IPS-11a (cell line): ENCODE measurements around the gene ANKRD13A.
"Not testable (repeated sequence)": the region's sequence is repeated elsewhere in the genome, so short reads cannot be mapped to it uniquely, and the experiment has no call there.

Experiments
- H3K4me3 ChIP-seq: one replicate; pipeline ENCODE4 v1.5.1; 2013; ENCODE audit warnings: low read depth, low read length, control low read depth

Gene ANKRD13A

DNA sequence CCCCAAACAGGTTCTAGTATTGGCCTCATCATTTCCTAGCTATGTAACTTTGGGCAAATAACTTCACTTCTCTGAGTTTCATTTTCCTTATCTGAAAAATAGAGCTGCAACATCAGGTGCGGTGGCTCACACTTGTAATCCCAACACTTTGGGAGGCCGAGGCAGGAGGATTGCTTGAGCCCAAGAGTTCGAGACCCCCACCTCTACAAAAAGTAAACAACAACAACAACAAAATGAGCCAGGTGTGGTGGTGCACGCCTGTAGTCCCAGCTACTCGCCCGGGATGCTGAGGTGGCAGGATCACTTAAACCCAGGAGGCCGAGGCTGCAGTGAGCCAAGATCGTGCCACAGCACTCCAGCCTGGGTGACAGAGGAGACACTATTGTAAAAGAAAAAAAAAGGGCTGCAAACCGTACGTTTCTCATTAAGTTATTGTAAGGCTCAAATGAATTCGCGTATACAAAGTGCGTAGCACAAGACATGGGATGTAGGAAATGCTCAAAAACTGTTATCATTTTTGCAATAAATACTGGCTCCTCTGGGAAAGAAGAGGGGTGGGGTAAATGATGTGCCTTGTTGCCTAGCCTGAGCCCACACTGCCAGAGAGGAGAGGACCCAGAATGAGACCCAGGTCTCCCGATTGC is 48.2 kb downstream of the ANKRD13A start:
- peak overlapping the region; percentile 86 for H3K4me3 ChIP-seq

DNA sequence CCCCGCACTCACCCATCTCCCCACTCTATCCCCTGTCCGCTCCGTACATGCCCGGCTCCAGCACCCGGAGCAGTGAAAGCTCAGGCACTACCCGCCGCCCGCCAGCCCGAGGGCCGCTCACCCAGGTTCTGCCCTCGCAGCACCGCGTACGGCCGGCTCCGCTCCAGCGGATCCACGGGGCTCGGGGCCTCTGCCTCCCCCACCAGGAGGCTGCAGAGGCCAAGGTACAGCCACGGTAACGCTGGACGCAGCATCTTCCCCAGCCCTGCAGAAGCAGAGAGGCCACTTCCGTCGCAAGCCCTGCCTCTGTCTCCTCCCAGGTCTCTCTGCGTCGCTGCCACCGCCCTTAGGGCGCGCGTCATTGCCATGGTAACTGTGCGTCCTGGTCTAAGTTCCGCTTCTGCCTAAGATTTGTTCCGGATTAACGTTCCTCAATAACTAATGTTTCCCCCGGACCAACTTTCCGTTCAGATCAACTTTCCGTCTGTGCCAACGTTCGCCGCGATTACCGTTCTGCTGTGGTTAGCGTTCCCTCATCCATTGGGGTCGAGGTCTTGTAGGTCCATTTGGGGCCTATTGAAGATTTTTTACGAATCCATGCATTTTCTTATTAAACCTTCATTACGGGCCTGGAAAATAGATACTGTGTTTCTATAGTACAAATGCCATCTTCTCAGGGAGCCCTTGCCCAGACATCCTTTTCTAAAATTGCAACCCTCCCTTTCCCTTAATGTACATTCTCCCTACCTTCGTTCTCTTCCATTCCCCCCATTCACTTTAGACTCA is 49.2 kb downstream of the ANKRD13A start, which contains the start of gene C12orf76:
Gene C12orf76, minus strand, starts transcription at position 281 of the 786 bp plus-strand sequence. Its CDS starts 27 bp downstream, at position 254.
- H3K4me3 ChIP-seq, result peak within 1 kb of the TSS; percentile 86

DNA sequence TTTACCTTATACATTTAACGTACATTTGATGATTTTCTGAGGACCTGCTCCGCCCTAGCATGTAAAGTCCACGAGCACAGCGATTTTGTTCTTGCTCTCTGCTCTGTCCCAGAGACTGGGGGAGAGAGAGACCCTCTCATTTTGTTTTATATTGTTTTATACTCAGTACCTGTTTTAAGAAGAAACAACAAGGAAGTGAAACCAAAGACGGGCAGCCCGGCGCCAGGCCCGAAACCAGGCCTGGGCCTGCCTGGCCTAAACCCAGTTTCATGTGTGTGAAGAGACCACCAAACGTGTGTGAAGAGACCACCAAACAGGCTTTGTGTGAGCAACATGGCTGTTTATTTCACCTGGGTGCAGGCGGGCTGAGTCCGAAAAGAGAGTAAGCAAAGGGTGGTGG is 49.8 kb downstream of the ANKRD13A start:
- H3K4me3 ChIP-seq, result peak overlapping the region; percentile 86

DNA sequence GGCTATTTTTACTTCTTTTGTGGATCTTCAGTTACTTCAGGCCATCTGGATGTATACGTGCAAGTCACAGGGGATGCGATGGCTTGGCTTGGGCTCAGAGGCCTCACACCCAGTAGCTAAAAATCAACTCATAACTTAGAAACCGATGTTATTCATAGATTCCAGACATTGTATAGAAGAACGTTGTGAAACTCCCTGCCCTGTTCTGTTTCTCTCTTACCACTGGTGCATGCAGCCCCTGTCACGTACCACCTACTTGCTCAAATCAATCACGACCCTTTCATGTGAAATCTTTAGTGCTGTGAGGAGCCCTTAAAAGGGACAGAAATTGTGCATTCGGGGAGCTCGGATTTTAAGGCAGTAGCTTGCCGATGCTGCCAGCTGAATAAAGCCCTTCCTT is 50.4 kb downstream of the ANKRD13A start:
- not testable (repeated sequence) for H3K4me3 ChIP-seq

DNA sequence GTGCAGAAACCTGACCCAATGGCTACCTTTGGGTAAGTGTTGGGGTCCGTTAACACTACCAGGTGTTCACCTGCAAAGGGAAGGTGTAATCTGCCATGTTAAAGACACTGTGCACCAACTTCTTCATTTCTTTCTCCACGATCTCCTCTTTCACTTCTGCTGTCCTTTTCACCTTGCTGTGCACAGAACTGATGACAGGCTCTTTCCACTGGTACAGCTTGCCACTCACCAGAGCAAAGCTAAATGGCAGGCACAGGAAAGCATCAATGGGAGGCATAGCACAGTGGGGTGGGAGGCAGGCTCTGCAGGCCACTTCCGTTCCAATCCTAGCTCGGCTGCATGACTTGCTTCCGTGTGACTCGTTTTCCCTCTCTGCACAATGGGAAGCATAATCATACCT is 51.7 kb downstream of the ANKRD13A start:
- H3K4me3 ChIP-seq, result no peak overlapping the region

DNA sequence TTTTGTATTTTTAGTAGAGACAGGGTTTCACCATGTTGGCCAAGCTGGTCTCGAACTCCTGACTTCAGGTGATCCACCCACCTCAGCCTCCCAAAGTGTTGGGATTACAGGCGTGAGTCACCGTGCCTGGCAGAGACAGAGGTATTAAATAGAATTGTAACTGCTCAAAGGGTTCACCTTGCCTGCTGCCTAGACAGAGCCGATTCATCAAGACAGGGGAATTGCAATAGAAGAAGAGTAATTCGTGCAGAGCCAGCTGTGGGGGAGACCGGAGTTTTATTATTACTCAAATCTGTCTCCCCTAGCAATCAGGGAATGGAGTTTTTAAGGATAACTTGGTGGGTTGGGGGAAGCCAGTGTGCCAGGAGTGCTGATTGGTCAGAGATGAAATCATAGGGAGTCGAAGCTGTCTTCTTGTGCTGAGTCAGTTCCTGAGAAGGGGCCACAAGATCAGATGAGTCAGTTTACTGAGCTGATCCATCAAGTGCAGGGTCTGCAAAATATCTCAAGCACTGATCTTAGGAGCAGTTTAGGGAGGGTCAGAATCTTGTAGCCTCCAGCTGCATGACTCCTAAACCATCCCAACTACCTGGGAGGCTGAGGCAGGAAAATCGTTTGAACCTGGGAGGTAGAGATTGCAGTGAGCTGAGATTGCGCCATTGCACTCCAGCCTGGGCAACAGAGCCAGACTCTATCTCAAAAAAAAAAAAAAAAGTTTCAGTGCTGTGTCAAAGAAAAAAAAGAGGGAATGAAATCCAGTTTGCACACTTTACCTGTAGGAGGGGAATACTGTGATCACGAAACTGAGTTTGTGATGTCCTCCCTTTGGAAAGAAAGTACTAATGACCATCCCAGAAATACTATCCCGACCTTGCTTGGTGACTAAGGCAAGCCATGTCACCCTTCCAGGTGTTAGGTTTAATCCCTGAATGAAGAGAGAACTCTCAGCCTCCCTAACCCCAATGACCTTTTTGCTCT is 56.4 kb downstream of the ANKRD13A start:
- not testable (repeated sequence) for H3K4me3 ChIP-seq

DNA sequence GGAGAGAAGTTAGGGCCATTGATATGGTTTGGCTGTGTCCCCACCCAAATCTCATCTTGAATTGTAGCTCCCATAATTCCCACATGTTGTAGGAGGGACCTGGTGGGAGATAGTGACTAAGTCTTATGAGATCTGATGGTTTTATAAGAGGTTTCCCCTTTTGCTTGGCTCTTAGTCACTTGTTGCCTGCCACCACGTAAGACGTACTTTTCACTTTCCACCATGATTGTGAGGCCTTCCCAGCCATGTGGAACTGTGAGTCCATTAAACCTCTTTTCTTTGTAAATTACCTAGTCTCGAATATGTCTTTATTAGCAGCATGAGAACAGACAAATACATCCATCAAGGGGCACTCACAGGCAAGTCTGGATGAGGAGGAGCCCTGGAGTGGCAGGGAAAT is 57.4 kb downstream of the ANKRD13A start:
- not testable (repeated sequence) for H3K4me3 ChIP-seq

DNA sequence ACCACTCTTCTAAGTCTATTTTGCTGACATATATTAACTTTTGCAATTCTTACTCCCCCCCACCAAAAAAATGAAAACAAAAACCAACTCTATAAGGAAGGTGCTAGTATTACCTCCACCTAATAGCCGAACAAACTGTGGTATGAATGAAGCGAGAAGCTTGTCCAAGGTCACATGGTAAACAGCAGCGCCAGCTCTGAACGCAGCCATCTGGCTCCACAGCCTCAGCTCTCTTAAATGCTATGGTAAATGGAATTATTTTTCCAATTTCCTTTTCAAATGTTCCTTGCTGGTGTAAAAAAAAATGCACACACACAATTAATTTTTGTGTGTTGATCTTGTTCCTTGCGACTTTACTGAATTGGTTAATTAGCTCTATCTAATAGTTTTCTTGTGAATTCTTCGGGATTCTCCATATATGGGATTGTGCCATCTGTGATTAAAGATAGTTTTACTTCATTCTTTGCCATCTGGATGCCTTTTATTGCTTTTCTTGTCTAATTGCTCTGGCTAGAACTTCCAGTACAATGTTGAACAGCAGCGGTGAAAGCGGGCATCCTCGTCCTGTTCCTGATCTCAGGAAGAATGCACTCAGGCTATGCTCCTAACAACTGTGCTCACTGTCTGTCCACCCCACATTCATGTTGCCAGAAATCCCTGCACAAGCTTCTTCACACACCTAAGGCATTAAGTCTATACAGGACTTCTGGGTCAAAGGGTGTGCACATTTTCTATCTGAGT is 59.8 kb downstream of the ANKRD13A start:
- H3K4me3 ChIP-seq, result no peak overlapping the region

DNA sequence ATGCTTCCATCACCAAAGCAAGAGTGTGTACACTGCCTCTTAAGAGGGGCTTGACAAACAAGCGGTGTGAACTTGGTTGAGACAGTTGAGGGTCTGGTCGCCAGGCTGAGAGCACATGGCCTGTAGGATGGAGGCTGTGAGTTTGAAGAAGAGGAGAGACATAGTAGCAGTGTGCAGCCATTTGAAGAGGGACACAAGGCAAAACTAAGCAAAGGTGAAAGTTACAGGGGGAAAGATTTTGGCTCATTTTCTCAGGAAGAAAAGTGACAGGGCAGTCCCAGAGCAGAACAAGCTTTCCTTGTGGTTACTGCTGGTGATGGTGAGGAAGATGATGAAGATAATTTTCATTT is 60.4 kb downstream of the ANKRD13A start:
- H3K4me3 ChIP-seq, result no peak overlapping the region

DNA sequence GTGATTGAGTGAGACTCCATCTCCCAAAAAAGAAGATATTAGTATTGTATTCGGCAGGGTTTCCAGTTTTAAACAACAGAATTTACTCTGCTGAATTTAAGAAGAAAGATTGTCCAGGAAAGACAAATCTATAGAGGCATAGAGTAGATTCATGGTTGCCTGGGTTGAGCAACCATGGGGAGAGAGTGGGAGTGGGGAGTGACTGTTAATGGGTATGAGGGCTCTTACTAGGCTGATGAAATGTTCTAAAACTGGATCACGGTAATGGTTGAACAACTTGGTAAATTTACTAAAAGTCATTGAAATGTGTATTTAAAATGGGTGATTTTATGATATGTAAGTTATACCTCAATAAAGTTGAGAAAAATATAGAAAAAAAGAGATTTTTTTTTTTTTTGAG is 63.0 kb downstream of the ANKRD13A start:
- no peak overlapping the region for H3K4me3 ChIP-seq

DNA sequence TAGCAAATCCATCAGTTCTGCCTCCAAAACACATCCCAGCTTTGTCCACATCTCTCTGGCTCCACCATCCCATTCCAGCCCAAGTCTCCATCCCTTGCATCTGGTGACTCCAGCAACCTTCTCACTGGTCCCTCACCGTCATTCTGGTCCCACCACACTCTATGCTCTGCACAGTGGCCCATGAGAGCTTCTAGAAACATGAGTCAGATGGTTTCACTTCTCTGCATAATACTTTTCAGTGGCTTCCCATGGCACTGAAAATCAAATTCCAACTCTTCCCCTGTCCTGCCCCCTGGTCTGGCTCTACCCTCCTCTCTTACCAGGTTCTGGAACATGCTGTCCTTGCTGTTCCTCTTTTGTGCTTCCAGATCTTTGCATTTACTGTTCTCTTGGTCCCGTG is 66.3 kb downstream of the ANKRD13A start:
- H3K4me3 ChIP-seq, result no peak overlapping the region

DNA sequence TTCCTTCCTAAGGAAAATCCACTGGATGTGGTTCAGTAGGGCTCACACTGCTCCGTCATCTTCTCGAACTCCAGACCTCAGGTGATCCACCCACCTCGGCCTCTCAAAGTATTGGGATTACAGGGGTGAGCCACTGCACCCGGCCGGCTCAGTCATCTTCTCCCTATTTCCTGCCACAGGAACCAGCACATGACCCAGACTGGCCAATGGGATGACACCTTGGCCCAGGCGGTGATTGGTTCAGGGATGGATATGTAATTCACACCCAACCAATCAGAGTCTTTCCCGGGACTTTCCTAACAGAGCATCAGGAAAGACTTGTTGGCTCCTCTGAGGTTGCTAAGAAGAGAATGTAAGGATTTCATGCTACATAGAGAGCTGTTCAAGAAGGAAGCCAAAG is 68.3 kb downstream of the ANKRD13A start:
- H3K4me3 ChIP-seq, result no peak overlapping the region

DNA sequence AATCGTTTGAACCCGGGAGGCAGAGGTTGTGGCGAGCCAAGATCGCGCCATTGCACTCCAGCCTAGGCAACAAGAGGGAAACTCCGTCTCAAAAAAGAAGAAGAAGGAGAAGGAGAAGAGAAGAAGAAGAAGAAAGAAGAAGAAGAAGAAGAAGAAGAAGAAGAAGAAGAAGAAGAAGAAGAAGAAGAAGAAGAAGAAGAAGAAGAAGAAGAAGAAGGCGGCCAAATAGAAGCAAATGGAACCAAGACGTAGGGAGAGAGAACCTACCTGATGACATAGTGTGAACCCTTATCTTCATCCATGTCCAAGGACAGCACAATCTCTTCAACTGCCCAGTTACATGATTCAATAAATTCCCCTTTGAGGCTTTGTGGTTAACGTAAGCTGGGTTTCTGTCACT is 68.9 kb downstream of the ANKRD13A start:
- not testable (repeated sequence) for H3K4me3 ChIP-seq

DNA sequence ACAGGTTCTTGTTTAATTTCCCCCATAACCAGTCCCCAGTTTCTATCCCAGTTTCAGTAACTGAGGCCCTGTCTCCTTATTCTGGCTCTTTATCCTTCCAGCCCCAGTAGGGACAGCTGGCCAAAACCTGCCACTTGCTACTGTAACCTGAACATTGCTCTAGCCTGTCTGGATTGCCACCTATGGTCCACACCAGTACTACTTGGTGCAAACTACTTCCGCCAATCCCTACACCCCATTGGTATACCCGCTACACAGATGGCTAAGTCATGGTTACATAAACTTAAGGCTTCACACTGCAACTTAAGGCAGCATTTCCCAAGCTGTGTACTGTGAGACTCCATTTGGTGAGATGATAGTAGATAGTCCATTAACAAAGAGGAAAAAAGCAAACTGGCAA is 69.4 kb downstream of the ANKRD13A start:
- H3K4me3 ChIP-seq, result no peak overlapping the region

DNA sequence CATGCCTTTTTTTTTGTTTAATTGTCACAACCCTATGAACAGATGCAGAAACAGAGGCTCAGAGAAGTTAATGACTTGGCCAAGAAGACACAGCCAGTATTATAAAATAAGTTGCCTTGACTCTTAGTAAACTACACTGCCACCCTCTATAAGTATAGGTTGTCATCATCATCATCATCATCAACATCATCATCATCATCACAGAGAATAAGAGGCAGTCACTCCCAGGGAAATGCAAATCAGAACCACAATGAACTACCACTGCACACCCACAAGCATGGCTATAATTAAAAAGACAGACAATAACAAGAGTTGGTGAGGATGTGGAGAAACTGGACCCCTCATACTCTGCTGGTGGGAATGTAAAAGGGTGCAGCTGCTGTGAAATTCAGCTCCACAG is 72.3 kb downstream of the ANKRD13A start:
- no peak overlapping the region for H3K4me3 ChIP-seq

DNA sequence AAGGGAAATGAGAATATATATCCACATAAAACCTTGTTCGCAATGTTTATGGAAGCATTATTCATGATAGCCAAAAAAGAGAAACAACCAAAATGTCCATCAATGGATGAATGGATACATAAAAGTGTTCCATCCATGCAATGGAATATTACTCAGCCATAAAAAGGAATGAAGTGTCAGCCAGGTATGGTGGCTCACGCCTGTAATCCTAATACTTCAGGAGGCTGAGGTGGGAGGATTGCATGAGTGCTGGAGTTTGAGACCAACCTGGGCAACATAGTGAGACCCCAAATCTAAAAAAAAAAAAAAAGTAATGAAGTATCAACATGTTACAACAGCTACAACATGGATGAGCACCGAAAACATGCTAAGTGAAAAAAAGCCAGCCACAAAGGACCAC is 72.7 kb downstream of the ANKRD13A start:
- no peak overlapping the region for H3K4me3 ChIP-seq

DNA sequence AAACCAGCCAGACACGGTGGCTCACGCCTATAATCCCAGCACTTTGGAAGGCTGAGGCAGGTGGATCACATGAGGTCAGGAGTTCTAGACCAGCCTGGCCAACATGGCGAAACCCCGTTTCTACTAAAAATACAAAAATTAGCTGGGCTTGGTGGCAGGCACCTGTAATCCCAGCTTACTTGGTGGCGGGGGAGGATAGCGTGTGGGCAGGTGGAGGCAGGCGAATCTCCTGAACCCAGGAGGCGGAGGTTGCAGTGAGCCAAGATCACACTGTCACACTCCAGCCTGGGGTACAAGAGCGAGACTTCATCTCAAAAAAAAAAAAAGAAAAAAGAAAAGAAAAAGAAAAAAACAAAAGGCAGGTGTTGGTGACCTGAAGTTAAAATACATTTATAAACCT is 73.4 kb downstream of the ANKRD13A start:
- not testable (repeated sequence) for H3K4me3 ChIP-seq

DNA sequence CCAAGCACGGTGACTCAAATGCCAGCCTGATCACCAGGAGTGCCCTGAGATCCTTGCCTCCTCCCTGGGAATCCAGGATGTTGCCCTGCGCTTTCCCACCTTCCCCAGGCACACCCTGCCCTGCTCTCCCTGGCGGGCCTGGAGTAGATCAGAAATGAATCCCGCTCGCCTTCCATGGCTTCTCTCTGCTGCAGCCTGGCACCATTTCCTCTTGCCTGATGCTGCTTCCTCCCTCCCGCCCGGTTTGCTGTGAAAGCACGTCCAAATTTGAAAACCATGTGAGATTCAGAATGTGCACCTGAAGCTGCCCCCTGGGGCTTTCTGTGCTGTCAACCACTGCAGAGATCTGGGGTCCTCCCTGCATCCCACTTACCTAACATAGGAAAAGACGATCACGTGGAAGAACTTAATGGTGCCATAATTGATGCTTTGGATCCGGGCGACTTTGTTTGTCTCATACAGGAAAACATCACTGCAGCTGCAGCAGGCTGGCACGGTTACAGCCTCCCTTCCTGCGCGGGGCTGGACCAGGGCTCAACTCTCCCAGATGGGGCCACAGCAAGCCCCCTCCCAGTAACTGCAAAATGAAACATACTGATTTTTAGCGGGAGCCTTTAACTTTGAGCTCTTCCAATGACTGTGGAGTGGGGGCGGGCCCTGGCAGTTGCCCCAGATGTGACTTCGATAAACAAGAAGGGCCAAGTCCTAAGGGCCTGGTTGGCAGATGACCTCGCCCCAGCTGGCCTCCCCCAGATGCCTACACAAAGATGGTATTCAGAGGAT is 74.0 kb downstream of the ANKRD13A start:
- no peak overlapping the region for H3K4me3 ChIP-seq

DNA sequence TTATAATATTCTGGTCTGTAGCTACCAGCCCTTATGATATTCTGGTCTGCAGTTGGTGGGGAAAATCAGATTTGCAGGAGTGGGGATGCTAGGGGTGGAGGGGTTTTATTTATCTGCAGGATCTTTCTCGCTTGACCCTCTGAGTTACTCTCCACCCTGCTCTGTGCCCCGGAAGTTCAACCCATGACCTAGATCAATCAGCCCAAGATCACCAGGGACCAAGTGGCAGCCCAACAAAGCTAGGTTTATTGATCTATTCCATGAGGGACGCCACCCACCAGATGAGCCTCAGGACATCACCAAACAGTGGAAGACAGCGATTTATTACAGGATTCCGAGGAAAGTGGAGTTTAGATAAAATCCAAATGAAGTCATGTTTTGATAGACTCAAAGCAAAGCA is 74.9 kb downstream of the ANKRD13A start:
- no peak overlapping the region for H3K4me3 ChIP-seq

DNA sequence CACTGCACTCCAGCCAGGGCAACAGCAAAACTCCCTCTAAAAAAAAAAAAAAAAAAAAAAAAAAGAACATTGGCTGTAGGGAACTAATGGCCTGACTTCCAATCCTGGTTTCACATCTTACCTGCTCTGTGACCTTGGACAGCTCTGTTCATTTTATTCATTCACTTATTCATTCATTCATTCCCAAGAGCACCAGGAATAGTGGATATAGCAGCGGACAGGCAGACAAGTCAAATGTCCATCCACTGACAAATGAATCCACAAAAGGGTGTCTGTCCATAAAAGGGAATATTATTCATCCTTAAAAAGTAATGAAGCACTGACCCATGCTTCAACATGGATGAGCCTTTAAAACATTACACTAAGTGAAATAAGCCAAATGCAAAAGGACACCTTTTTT is 76.7 kb downstream of the ANKRD13A start:
- no peak overlapping the region for H3K4me3 ChIP-seq
